Measurements from ENCODE around the gene OPCML. TPM values are rescaled to one million over a fixed set of nuclear protein-coding genes. Genes with fewer than 3 reads are reported as not detected.

Gene OPCML
- total and polyA plus RNA-seq, 2 of the 13 experiments (the other 11 are each of a cell fraction or from before 2014, with no cell fraction given) = not detected

DNA sequence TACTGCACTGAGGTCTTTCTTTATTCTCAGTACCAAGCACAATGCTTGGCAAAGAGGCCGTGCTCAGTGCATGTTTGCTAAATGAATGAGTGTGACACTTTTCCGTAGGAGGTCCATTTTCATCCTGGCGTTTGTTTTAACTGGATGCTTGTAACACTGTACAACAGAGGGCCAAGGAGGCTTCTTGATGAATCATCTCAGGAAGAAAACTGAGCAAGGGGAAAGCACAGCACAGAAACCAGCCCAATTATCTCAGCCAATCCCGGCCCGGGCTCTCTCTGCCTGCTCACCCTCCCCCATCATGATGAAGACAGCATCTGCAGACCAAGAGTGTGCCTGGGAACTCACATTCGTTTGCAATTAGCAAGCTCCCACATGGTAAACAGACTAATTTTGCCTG is 570.3 kb downstream of the OPCML start:
- no peak for TF ChIP-seq HNRNPLL (IDR thresholded peaks at IDR 0.05; ENCODE audit: low read depth, low read length, poor library complexity, severe bottlenecking)
- no peak for TF ChIP-seq ZSCAN12 (CRISPR knock-in tag; IDR thresholded peaks at IDR 0.05)
- TF ChIP-seq DR1 (CRISPR knock-in tag; IDR thresholded peaks at IDR 0.05) = no peak
- TF ChIP-seq, protein P1, sequence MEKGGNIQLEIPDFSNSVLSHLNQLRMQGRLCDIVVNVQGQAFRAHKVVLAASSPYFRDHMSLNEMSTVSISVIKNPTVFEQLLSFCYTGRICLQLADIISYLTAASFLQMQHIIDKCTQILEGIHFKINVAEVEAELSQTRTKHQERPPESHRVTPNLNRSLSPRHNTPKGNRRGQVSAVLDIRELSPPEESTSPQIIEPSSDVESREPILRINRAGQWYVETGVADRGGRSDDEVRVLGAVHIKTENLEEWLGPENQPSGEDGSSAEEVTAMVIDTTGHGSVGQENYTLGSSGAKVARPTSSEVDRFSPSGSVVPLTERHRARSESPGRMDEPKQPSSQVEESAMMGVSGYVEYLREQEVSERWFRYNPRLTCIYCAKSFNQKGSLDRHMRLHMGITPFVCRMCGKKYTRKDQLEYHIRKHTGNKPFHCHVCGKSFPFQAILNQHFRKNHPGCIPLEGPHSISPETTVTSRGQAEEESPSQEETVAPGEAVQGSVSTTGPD (CRISPR knock-in tag; IDR thresholded peaks at IDR 0.05) = no peak
- no peak for TF ChIP-seq ZSCAN22 (CRISPR knock-in tag; IDR thresholded peaks at IDR 0.05)
- TF ChIP-seq ZFP1 (CRISPR knock-in tag; IDR thresholded peaks at IDR 0.05) = no peak
- TF ChIP-seq POLR2G (IDR thresholded peaks at IDR 0.05; ENCODE audit: low read depth, low read length) = no peak
- TF ChIP-seq RFXAP (CRISPR knock-in tag; IDR thresholded peaks at IDR 0.05; ENCODE audit: borderline replicate concordance) = no peak
- TF ChIP-seq, protein P2, sequence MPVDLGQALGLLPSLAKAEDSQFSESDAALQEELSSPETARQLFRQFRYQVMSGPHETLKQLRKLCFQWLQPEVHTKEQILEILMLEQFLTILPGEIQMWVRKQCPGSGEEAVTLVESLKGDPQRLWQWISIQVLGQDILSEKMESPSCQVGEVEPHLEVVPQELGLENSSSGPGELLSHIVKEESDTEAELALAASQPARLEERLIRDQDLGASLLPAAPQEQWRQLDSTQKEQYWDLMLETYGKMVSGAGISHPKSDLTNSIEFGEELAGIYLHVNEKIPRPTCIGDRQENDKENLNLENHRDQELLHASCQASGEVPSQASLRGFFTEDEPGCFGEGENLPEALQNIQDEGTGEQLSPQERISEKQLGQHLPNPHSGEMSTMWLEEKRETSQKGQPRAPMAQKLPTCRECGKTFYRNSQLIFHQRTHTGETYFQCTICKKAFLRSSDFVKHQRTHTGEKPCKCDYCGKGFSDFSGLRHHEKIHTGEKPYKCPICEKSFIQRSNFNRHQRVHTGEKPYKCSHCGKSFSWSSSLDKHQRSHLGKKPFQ (CRISPR knock-in tag; IDR thresholded peaks at IDR 0.05; ENCODE audit: insufficient replicate concordance) = no peak
- TF ChIP-seq ISL2 (CRISPR knock-in tag; IDR thresholded peaks at IDR 0.05) = no peak
- no peak for TF ChIP-seq CAMTA2 (CRISPR knock-in tag; IDR thresholded peaks at IDR 0.05; ENCODE audit: borderline replicate concordance)
- TF ChIP-seq RAD51 (IDR thresholded peaks at IDR 0.05; ENCODE audit: borderline replicate concordance) = no peak
- TF ChIP-seq JUNB (CRISPR knock-in tag; IDR thresholded peaks at IDR 0.05; ENCODE audit: borderline replicate concordance) = no peak
- TF ChIP-seq ZNF24 (IDR thresholded peaks at IDR 0.05) = no peak
- TF ChIP-seq, protein P3, sequence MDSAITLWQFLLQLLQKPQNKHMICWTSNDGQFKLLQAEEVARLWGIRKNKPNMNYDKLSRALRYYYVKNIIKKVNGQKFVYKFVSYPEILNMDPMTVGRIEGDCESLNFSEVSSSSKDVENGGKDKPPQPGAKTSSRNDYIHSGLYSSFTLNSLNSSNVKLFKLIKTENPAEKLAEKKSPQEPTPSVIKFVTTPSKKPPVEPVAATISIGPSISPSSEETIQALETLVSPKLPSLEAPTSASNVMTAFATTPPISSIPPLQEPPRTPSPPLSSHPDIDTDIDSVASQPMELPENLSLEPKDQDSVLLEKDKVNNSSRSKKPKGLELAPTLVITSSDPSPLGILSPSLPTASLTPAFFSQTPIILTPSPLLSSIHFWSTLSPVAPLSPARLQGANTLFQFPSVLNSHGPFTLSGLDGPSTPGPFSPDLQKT (CRISPR knock-in tag; IDR thresholded peaks at IDR 0.05; ENCODE audit: borderline replicate concordance) = no peak
- TF ChIP-seq EHMT2 (IDR thresholded peaks at IDR 0.05; ENCODE audit: borderline replicate concordance, low read depth, low read length) = no peak

More for the DNA sequence above, 570.3 kb downstream of the OPCML start:
- Histone ChIP-seq H3K79me2 (ENCODE audit: insufficient read depth, low read length) (no peaks in the 10 kb centered on the region), H2AFZ (ENCODE audit: low read length) (no peak overlapping the region), H3K4me3 (replicated peaks in 1 of 3; ENCODE audit: insufficient read depth in 1 of 3, low read depth in 2 of 3, low read length in 3 of 3) (no peak overlapping the region), H3K36me3 (replicated peaks in 1 of 2; ENCODE audit: control insufficient read depth in 1 of 2, insufficient read depth in 2 of 2, low read length in 2 of 2) (no peaks in the 10 kb centered on the region), H3K27ac (ENCODE audit: extremely low read length, insufficient read depth, low read length) (no peak overlapping the region), H3K27me3 (ENCODE audit: control insufficient read depth in 1 of 2, insufficient read depth in 2 of 2, low read length in 2 of 2) (peaks cover 0 to 23% of the 10 kb centered on the region in 2 experiments; a peak in 3 of 5 replicates), H4K20me1 (ENCODE audit: insufficient read depth, low read length) (no peaks in the 10 kb centered on the region), H3K9ac (ENCODE audit: insufficient read depth, low read depth, low read length) (no peak overlapping the region), H3K9me3 (ENCODE audit: low read length) (no peaks in the 10 kb centered on the region), H3K4me2 (ENCODE audit: low read depth, low read length) (no peak overlapping the region), H3K4me1 (ENCODE audit: insufficient read depth, low read length) (no peaks in the 10 kb centered on the region)
- 15% methylated on average over 5 of the region's 6 CpGs for WGBS (ENCODE audit: low lambda C conversion rate)
- intact Hi-C loops (cut with micrococcal nuclease; ENCODE audit: unreplicated experiment) = no loop called here
- no TSS peak for BruUV-seq (replicated peaks)
- FAIRE-seq = no peak
- DNase-seq (ENCODE audit: low spot score) = no peak
- ATAC-seq = no peak
- ChIA-PET POLR2A (no interaction called here), CTCF (ENCODE audit: low intra/inter-chr PET ratio, low total read pairs) (no interaction called here)
- in situ Hi-C loops (cut with HindIII; ENCODE audit: extremely low pct_ligation_motif_present, low pct_unique_long_range_greater_than_20kb) = no loop called here

Data from HepG2 (cell line).